H1 (cell line): ENCODE measurements around the gene VOPP1. TPM values are rescaled to one million over a fixed set of nuclear protein-coding genes. Genes with fewer than 3 reads are reported as not detected.
"Not testable (repeated sequence)": the region's sequence is repeated elsewhere in the genome, so short reads cannot be mapped to it uniquely, and the experiment has no call there.

Source experiments
- CTCF ChIA-PET: fragments of 300-600 bp; sonication (Branson Sonifier 250); formaldehyde crosslinking; loops from one replicate; lab custom pipeline; 2021; ENCODE audit not compliant: partially characterized antibody; lab: Charles Lee
- POLR2A ChIA-PET: fragments of 300-600 bp; sonication (Branson Sonifier 250); formaldehyde crosslinking; loops from one replicate; lab custom pipeline; 2021; ENCODE audit warnings: inconsistent platforms; ENCODE audit not compliant: partially characterized antibody; lab: Charles Lee
- DNase-seq, 2 experiments: peaks; one replicate each; pipeline versions ENCODE4 v3.0.0 to v3.0.0-alpha.2; 2010 to 2022; ENCODE audit warnings: low spot score in 2 of 2, low read depth in 1 of 2, mixed read lengths in 1 of 2
- FAIRE-seq: peaks from 2 replicates; lab custom pipeline; 2011; peaks lifted over from hg19 to GRCh38; lab: Jason Lieb, UNC
- H2AFZ ChIP-seq: 2 replicates; pipeline ENCODE4 v1.8.1; 2012; ENCODE audit warnings: low read length, inconsistent platforms
- H2AK5ac ChIP-seq: 2 replicates; pipeline ENCODE4 v1.6.1; 2013; ENCODE audit warnings: low read depth, low read length
- H2BK120ac ChIP-seq: replicated peaks from 2 replicates; pipeline ENCODE3; 2013; ENCODE audit warnings: low read depth, low read length, inconsistent platforms
- H2BK12ac ChIP-seq: 2 replicates; pipeline ENCODE4 v1.6.1; 2013; ENCODE audit warnings: low read depth, low read length
- H2BK15ac ChIP-seq: 2 replicates; pipeline ENCODE4 v1.6.1; 2013; ENCODE audit warnings: low read length
- H2BK20ac ChIP-seq: 2 replicates; pipeline ENCODE4 v1.6.1; 2013; ENCODE audit warnings: low read length
- H2BK5ac ChIP-seq: 2 replicates; pipeline ENCODE4 v1.6.1; 2013; ENCODE audit warnings: low read depth, low read length
- H3K14ac ChIP-seq: 2 replicates; pipeline ENCODE4 v1.6.1; 2013; ENCODE audit warnings: inconsistent platforms; ENCODE audit not compliant: insufficient read length
- H3K18ac ChIP-seq: 2 replicates; pipeline ENCODE4 v1.6.1; 2013; ENCODE audit warnings: low read length; ENCODE audit errors: extremely low read depth
- H3K23ac ChIP-seq: 2 replicates; pipeline ENCODE4 v1.6.1; 2013; ENCODE audit warnings: inconsistent platforms; ENCODE audit not compliant: insufficient read length
- H3K23me2 ChIP-seq: 2 replicates; pipeline ENCODE4 v1.6.1; 2013; ENCODE audit warnings: low read depth, low read length
- H3K27ac ChIP-seq: 2 replicates; pipeline ENCODE4 v1.6.1; 2011; ENCODE audit warnings: low read depth, low read length, inconsistent platforms
- H3K27me3 ChIP-seq, 4 experiments: replicated peaks in 1 of 4; 1 replicate in 1 of 4; 2 replicates in 3 of 4; pipeline versions ENCODE4 v1.6.1 to v1.8.1; 2011 to 2013; ENCODE audit warnings: low read length in 3 of 4, mild to moderate bottlenecking in 3 of 4, inconsistent platforms in 2 of 4, mixed read lengths in 2 of 4, moderate library complexity in 1 of 4; ENCODE audit not compliant: control insufficient read depth in 3 of 4, insufficient read depth in 3 of 4; ENCODE audit errors: extremely low read depth in 1 of 4
- H3K36me3 ChIP-seq, 4 experiments: 2 replicates each; pipeline versions ENCODE4 v1.6.1 to v1.8.1; 2011 to 2013; ENCODE audit warnings: mild to moderate bottlenecking in 4 of 4, low read length in 3 of 4, moderate library complexity in 2 of 4, control low read depth in 1 of 4, inconsistent platforms in 1 of 4; ENCODE audit not compliant: insufficient read depth in 4 of 4, control insufficient read depth in 2 of 4
- H3K4ac ChIP-seq: replicated peaks from 2 replicates; pipeline ENCODE3; 2013; ENCODE audit warnings: low read length, low read depth, mixed read lengths, inconsistent platforms; ENCODE audit not compliant: insufficient read length
- H3K4me1 ChIP-seq, 4 experiments: replicated peaks in 1 of 4; 1 replicate in 1 of 4; 2 replicates in 3 of 4; pipeline versions ENCODE4 v1.6.1 to v1.8.1; 2011 to 2013; ENCODE audit warnings: low read length in 3 of 4, inconsistent platforms in 2 of 4, mixed read lengths in 1 of 4; ENCODE audit not compliant: insufficient read depth in 4 of 4, control insufficient read depth in 3 of 4
- H3K4me2 ChIP-seq, 2 experiments: 2 replicates each; pipeline versions ENCODE4 v1.6.1 to v1.8.1; 2011 to 2013; ENCODE audit warnings: low read depth in 2 of 2, low read length in 2 of 2, control low read depth in 1 of 2, inconsistent platforms in 1 of 2, mild to moderate bottlenecking in 1 of 2; ENCODE audit not compliant: insufficient read depth in 1 of 2
- H3K4me3 ChIP-seq, 4 experiments: fragments of 200-600, 300-600 bp in 1 of 4; sonication (generic), shearing (Covaris generic), sonication (Bioruptor Twin) in 1 of 4; 2 replicates each; pipeline versions ENCODE4 v1.5.1 to v1.8.1; 2011 to 2016; ENCODE audit warnings: low read length in 4 of 4, low read depth in 3 of 4, control low read depth in 2 of 4, inconsistent platforms in 2 of 4, mild to moderate bottlenecking in 2 of 4, mixed read lengths in 1 of 4, moderate library complexity in 1 of 4; ENCODE audit not compliant: insufficient read depth in 2 of 4; ENCODE audit errors: extremely low read depth in 1 of 4
- H3K56ac ChIP-seq: replicated peaks from 2 replicates; pipeline ENCODE3; 2013; ENCODE audit warnings: low read depth, mild to moderate bottlenecking, mixed read lengths, low read length, inconsistent platforms; ENCODE audit not compliant: insufficient read length
- H3K79me1 ChIP-seq: 2 replicates; pipeline ENCODE4 v1.6.1; 2013; ENCODE audit warnings: low read depth, low read length, control low read depth
- H3K79me2 ChIP-seq, 2 experiments: 2 replicates each; pipeline versions ENCODE4 v1.6.1 to v1.8.1; 2012 to 2013; ENCODE audit warnings: low read length in 2 of 2, mild to moderate bottlenecking in 2 of 2, inconsistent platforms in 1 of 2; ENCODE audit not compliant: insufficient read depth in 2 of 2, control insufficient read depth in 1 of 2
- H3K9ac ChIP-seq, 4 experiments: replicated peaks in 1 of 4; 1 replicate in 1 of 4; 2 replicates in 3 of 4; pipeline versions ENCODE4 v1.6.1 to v1.8.1; 2011 to 2013; ENCODE audit warnings: low read depth in 3 of 4, low read length in 3 of 4, control low read depth in 2 of 4, mild to moderate bottlenecking in 2 of 4, moderate library complexity in 2 of 4, inconsistent platforms in 1 of 4; ENCODE audit errors: extremely low read depth in 1 of 4
- H3K9me3 ChIP-seq, 2 experiments: 2 replicates each; pipeline versions ENCODE4 v1.6.1 to v1.8.1; 2012 to 2013; ENCODE audit warnings: mild to moderate bottlenecking in 2 of 2, moderate library complexity in 2 of 2, control low read depth in 1 of 2, inconsistent platforms in 1 of 2, low read depth in 1 of 2, low read length in 1 of 2, mixed read lengths in 1 of 2; ENCODE audit not compliant: insufficient read depth in 2 of 2
- H4K20me1 ChIP-seq, 2 experiments: replicated peaks in 1 of 2; 2 replicates each; pipeline versions ENCODE3 to v1.8.1; 2011 to 2013; ENCODE audit warnings: inconsistent platforms in 2 of 2, low read length in 2 of 2, mild to moderate bottlenecking in 1 of 2; ENCODE audit not compliant: insufficient read depth in 2 of 2, control insufficient read depth in 1 of 2
- H4K5ac ChIP-seq: 2 replicates; pipeline ENCODE4 v1.6.1; 2013; ENCODE audit warnings: low read length, low read depth, mixed read lengths, inconsistent platforms; ENCODE audit not compliant: insufficient read length
- H4K8ac ChIP-seq: 2 replicates; pipeline ENCODE4 v1.8.0; 2013; ENCODE audit warnings: mild to moderate bottlenecking, moderate library complexity, low read length, inconsistent platforms; ENCODE audit not compliant: insufficient read depth; ENCODE audit errors: extremely low read depth
- H4K91ac ChIP-seq: replicated peaks from 2 replicates; pipeline ENCODE3; 2013; ENCODE audit warnings: low read length, mixed read lengths, inconsistent platforms; ENCODE audit not compliant: insufficient read length
- CTCF ChIP-seq, 3 experiments: IDR thresholded peaks; 1 replicate in 2 of 3; 2 replicates in 1 of 3; pipeline versions ENCODE4 v1.5.1 to v1.6.1; 2011; ENCODE audit warnings: low read length in 3 of 3, mild to moderate bottlenecking in 3 of 3, inconsistent platforms in 2 of 3, low read depth in 1 of 3, moderate library complexity in 1 of 3; ENCODE audit not compliant: insufficient read depth in 1 of 3; ENCODE audit errors: control extremely low read depth in 1 of 3
- RXRA ChIP-seq: IDR thresholded peaks from 2 replicates; pipeline ENCODE4 v1.6.1; 2011; ENCODE audit warnings: low read depth, mild to moderate bottlenecking, low read length, moderate library complexity; ENCODE audit not compliant: insufficient read depth
- TAF7 ChIP-seq: optimal IDR thresholded peaks from 2 replicates; pipeline ENCODE3; 2011; ENCODE audit warnings: low read depth, mild to moderate bottlenecking, inconsistent platforms, low read length, moderate library complexity, borderline replicate concordance
- YY1 ChIP-seq: IDR thresholded peaks from 2 replicates; pipeline ENCODE4 v1.6.1; 2011; ENCODE audit warnings: low read depth, mild to moderate bottlenecking, low read length
- WGBS, 2 experiments: shearing (Covaris generic) in 1 of 2; methylation state at CpG; one replicate each; pipeline versions ENCODE4 v1.1.6 to v1.1.7; 2013 to 2015; ENCODE audit warnings: low lambda C conversion rate in 2 of 2, mixed read lengths in 2 of 2, inconsistent platforms in 1 of 2, low coverage in 1 of 2, missing lambda C conversion rate in 1 of 2; ENCODE audit not compliant: insufficient replicate concordance in 2 of 2, insufficient coverage in 1 of 2, insufficient read length in 1 of 2; ENCODE audit errors: extremely low coverage in 1 of 2, missing lambda C conversion rate in 1 of 2; 5-methylcytosine and 5-hydroxymethylcytosine counted together
- polyA plus RNA-seq, 7 experiments: library from polyadenylated mRNA; depleted of rRNA in 3 of 7; stranded (reverse) in 5 of 7; unstranded in 2 of 7; fragments of >200 nt in 5 of 7; fragments of 200-250 nt in 2 of 7; gene quantifications; 1 replicate in 5 of 7; 2 replicates in 1 of 7; 4 replicates in 1 of 7; pipeline versions ENCODE4 v1.2.1 to v1.2.3, GENCODE V29; 2011 to 2013; ENCODE audit warnings: missing spikeins in 2 of 7, mixed read lengths in 2 of 7
- total RNA-seq: library from RNA; stranded (reverse); fragmentation: NEBNext Ultra II Directional; extraction: Animal tissue kit (Norgen Biotek cat#: 25700); gene quantifications from 2 replicates; pipeline ENCODE4 v1.2.1, GENCODE V29; 2021

Gene VOPP1
- total and polyA plus RNA-seq, 2 of the 8 experiments (the other 6 are each of a cell fraction or from before 2014, with no cell fraction given): 44.7 to 83.0 TPM

- TF ChIP-seq YY1: no peak
- no peak for TF ChIP-seq CTCF (IDR thresholded peaks at IDR 0.05; ENCODE audit: control extremely low read depth in 1 of 3, insufficient read depth in 1 of 3, low read depth in 1 of 3, low read length in 3 of 3)
- no peak for TF ChIP-seq RXRA
- no peak for TF ChIP-seq TAF7
Measured at GRCh38 chr7:55510621-55511020, 61.7 kb downstream of the VOPP1 start (continued).

- peaks cover 0 to 11% of the 10 kb centered on the region in 2 experiments; a peak in 1 of 4 replicates for H3K79me2 ChIP-seq
- H4K5ac ChIP-seq, H3K23me2 ChIP-seq, H3K4me2 ChIP-seq, H2AK5ac ChIP-seq, H2AFZ ChIP-seq, DNase-seq, H2BK15ac ChIP-seq, H3K23ac ChIP-seq, H2BK12ac ChIP-seq, CTCF ChIA-PET, POLR2A ChIA-PET, H3K79me1 ChIP-seq, H3K4me3 ChIP-seq, H2BK120ac ChIP-seq, H3K36me3 ChIP-seq, H3K18ac ChIP-seq, H3K27ac ChIP-seq, H4K8ac ChIP-seq, H3K56ac ChIP-seq, H3K4ac ChIP-seq, FAIRE-seq, H2BK5ac ChIP-seq, H3K27me3 ChIP-seq, H3K9me3 ChIP-seq, H3K14ac ChIP-seq, H3K9ac ChIP-seq, H4K20me1 ChIP-seq, H2BK20ac ChIP-seq, H4K91ac ChIP-seq: not testable (repeated sequence)
- H3K4me1 ChIP-seq: peaks cover 3 to 16% (median 5%) of the 10 kb centered on the region in 4 experiments; a peak in 6 of 7 replicates
- WGBS, 2 experiments: 78% methylated on average over 1 of the region's 1 CpG; no CpG with 5 or more reads in 1 of the 2 experiments
Measured at GRCh38 chr7:55510206-55510605, 62.1 kb downstream of the VOPP1 start.
